IMR-90 (cell line): Measurements from ENCODE around the gene SLC8A1.

Experiments used
- BHLHE40 ChIP-seq: fragments of 150-350 bp; IDR thresholded peaks from 2 replicates; pipeline ENCODE4 v1.6.1; 2016; ENCODE audit warnings: mild to moderate bottlenecking, low read depth, low read length
- CHD1 ChIP-seq: IDR thresholded peaks from 2 replicates; pipeline ENCODE4 v1.6.1; 2012; ENCODE audit warnings: low read depth, low read length, improper control_type of control experiment
- CTCF ChIP-seq: conservative IDR thresholded peaks from 2 replicates; pipeline ENCODE4 v1.5.1; 2012; ENCODE audit warnings: mild to moderate bottlenecking, low read depth, low read length, improper control_type of control experiment
- MAFK ChIP-seq: IDR thresholded peaks from 2 replicates; pipeline ENCODE4 v1.6.1; 2012; ENCODE audit warnings: low read depth, low read length, improper control_type of control experiment
- MAZ ChIP-seq: IDR thresholded peaks from 2 replicates; pipeline ENCODE4 v1.6.1; 2012; ENCODE audit warnings: low read depth, mild to moderate bottlenecking, low read length, improper control_type of control experiment, moderate library complexity, borderline replicate concordance
- NFE2L2 ChIP-seq: fragments of 150-350 bp; IDR thresholded peaks from 2 replicates; pipeline ENCODE4 v1.6.1; 2016; ENCODE audit warnings: low read depth, mild to moderate bottlenecking, low read length
- POLR2A ChIP-seq: IDR thresholded peaks from 2 replicates; pipeline ENCODE4 v1.6.1; 2012; ENCODE audit warnings: mild to moderate bottlenecking, low read depth, low read length
- RCOR1 ChIP-seq: IDR thresholded peaks from 2 replicates; pipeline ENCODE4 v1.6.1; 2012; ENCODE audit warnings: mild to moderate bottlenecking, low read length, improper control_type of control experiment; ENCODE audit not compliant: insufficient replicate concordance
- SMC3 ChIP-seq: fragments of 150-350 bp; IDR thresholded peaks from 2 replicates; pipeline ENCODE4 v1.6.1; 2016; ENCODE audit warnings: low read depth, mild to moderate bottlenecking, antibody characterized with exemption, low read length, moderate library complexity
- USF2 ChIP-seq: fragments of 150-350 bp; IDR thresholded peaks from 2 replicates; pipeline ENCODE4 v1.6.1; 2017; ENCODE audit warnings: mild to moderate bottlenecking, antibody characterized with exemption, low read length, low read depth

- TF ChIP-seq CTCF (no peak), MAFK (no peak), NFE2L2 (no peak), SMC3 (no peak), MAZ (no peak), POLR2A (no peak), BHLHE40 (no peak), USF2 (no peak), RCOR1 (no peak), CHD1 (no peak)
These were observed 22.4 kb upstream of the SLC8A1 start for GRCh38 chr2:40474306-40474705.
